NCI-H1930 (cell line): ENCODE measurements around the gene MYL1.

Source experiments
- DNase-seq, 2 experiments: peaks; one replicate each; lab custom pipeline; 2025; lab: John Stamatoyannopoulos, UW

Gene MYL1

DNA sequence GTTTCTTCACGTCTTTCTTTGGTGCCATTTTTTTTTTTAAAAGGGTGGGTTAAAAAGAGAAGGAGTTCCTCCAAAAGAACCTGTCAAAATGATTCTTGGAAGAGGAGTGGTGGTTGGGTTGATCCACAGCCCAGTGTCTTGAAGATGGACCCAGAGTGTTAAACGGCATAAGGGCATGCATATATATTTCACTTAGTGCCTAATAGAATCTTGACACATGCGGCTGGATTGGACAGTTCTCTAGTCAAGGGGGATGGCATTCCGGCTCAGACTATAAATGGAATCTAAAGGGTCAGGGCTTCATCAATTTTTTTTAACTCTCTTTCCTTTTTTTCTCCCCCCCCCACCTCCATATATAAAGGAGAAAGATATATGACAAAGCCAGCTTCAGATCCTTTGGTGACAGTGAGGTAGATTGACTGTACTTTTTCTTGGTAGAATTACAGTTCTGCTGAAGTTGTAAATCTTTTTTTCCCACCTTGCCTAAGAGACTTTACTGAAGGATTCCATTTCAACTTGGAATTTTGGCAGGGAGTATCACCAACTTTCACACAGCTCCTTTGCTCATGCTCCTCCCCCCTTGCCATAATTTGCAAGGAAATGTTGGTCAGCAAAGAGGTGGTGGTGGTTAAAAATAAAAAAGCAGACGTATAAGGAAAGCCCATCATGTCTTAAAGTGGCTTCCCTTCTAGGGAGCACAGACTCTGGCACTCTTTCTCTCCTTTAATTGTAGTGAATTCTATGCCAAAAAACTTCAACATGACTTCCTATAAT is at the start of gene MYL1:
TSS of gene MYL1 (minus strand) at position 160 of the 774 bp plus-strand sequence. CDS start at position 28, 132 bp downstream.
- no peak for DNase-seq

DNA sequence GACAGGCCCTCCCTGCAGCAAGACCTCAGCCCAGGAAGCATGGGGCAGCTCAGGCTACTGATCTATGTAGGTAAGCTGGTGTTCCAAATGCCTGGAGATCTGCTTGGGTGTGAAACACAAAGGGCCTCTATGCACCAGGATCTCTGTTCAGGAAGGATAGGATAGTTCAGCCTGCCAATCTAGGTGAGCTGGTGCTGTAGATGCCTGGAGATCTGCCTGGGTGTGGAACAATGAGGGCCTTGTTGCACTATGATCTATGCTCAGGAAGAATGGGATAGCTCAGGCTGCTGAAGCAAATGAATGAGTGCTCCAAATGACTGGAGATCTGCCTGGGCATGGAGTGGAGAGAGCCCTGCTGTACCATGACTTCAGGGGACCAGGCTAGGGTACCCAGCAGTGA is 48.9 kb upstream of the MYL1 start:
- DNase-seq, result no peak

GRCh38 chr2:210363261-210363660 is 48.3 kb upstream of the MYL1 start:
- DNase-seq, result no peak

GRCh38 chr2:210360412-210360811 is 45.4 kb upstream of the MYL1 start:
- DNase-seq, result no peak

- no peak for DNase-seq
Measured at GRCh38 chr2:210356944-210357343, 42.0 kb upstream of the MYL1 start.

DNA sequence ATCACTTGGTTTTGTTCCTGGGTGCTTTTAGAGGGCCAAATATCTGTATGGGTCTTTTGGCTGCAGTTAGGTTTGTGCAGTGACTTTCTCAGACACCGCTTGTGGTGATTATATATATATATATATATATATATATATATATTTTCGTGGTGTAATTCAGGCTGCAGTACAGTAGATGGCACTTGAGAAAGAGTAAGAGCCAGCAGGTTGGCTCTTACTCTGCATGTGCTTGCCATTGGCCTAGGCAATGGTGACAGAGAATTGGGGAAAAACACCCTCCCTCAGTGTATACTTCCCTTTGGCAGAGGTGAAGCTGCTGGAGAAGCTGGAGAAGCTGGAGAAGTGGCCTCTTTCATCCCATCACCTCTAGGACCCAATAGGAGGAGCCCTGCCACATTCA is 22.2 kb upstream of the MYL1 start:
- DNase-seq, result no peak

DNA sequence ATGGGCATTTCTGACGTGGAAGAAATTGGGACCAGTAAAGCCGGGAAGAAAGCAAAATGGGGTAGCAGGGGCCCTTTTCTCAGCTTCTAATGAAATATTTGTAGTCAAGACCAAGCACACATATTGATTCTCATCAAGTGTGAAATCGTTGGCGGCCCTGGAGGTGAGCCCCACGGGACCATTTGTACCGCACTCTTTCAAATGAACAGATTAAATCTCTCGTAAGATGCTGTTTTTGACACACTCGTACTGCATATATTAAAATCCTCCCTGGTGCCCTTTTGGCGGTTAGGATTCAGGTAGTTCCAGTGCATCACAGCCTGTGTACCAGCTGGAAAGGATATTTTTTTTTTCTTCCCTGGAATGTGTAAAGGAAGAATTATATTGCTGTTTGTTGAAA is 9.9 kb upstream of the MYL1 start:
- DNase-seq, result no peak

DNA sequence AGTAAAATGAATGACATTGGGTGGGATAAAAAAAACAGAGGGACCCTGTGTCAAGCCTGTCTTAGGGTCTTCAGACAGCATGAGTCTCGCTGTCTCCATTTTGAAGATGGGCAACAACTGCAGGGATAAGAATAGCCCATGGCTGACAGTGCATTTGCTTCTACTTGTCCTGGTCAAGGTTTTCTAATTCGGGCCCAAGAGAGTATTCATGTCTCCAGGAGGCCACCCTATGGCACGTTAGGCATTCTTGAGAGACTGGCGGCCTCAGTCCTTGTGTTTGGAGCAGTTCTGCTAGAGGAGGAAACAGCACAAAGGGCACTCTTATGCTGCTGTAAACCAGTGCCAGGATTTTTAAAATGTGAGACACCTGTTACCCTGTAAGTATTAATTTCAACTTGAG is 9.5 kb upstream of the MYL1 start:
- DNase-seq, result no peak

- DNase-seq, result no peak
Measured at GRCh38 chr2:210323003-210323402, 8.0 kb upstream of the MYL1 start.

DNA sequence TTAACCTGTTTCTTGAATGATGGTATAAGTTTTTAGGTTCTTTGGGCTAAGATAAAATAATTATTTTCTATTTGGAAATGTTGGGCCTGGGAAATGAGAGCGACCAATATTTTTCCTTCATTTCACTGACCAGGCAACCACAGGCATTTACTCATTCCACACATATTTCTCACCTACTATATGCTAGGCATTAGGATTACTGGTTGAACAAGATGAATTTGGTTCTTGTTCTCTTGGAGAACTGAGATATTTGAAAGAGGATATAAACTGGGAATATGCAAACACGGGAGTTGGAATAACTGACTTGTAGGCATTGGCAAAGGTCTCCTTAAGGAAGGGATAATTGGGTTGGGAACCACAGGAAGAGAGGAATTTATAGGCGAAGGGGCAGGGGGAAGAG is 3.9 kb upstream of the MYL1 start:
- no peak for DNase-seq

GRCh38 chr2:210318486-210318885 is 3.5 kb upstream of the MYL1 start:
- DNase-seq, result no peak

DNA sequence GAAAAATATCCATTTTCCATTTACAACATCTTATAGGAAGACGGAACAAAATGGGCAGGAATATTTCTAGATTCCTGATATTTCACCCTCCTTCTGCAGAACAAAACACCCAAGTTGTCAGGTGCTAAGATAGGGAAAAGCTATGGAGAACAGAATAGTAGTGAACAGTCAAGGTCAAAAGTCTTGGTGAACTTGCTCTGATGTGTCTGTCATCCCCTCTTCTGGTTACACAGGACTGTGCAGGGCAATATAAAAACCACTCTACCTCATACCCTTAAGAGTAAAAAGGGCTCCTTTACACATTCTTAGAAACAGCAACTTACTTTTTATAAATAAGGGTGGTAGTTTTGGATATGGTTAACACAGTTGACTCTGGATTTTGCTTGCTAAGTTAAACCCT is 4.4 kb downstream of the MYL1 start:
- DNase-seq, result no peak

DNA sequence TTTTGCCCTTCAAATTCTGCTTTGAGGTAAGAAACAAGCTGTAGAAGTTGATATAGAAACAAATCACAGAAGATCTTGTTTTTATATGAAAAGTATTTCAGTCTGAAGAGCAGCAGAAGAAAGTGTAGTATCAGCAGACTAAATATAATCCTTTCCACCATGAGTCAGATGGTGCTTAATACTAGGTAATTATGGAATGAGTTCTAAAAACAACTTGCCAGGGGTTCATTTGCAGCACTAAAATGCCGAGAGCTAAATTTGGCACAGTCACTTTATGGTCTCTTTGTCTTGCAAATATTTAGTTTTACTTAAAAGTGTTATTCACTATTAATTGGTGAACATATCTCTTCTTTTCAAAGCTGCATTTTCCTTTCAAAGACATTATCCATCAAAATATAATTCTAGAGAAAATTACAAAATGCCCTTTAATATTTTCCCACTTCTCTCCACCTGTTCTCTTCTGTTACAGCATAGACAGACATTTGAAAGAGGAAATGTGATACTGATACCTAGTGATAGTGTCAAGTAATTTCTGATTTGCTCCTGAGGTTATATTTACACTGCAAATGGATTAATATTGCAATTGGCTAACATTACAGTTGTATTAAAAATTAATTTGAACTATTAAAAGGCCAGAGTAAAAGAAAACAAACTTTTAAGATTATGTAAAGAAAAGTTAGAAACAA is 5.3 kb downstream of the MYL1 start:
- no peak for DNase-seq

- no peak for DNase-seq
Measured at GRCh38 chr2:210303498-210303897, 11.5 kb downstream of the MYL1 start.

- DNase-seq, result no peak
Measured at GRCh38 chr2:210302326-210302725, 12.6 kb downstream of the MYL1 start.

- no peak for DNase-seq
Measured at GRCh38 chr2:210299866-210300373, 15.1 kb downstream of the MYL1 start.

DNA sequence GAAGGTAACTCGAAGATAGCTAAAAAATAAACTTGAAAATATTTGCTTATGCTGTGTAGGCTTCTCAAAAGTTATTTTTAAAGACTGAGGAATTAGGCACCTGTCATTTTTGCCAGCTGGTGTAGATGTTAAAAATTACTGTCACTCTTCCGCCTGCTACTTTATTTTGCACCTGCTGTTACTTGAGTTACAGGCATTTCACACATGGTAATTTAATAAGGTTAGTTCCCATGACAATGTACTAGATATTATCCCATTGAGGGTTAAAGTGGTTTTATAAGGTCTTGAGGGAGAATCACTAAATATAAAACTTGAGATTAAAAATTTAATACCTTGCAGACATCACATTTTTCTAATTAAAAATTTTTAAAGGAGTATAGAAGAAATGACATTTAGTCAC is 26.6 kb downstream of the MYL1 start:
- no peak for DNase-seq

- no peak for DNase-seq
Measured at GRCh38 chr2:210287301-210287700, 27.7 kb downstream of the MYL1 start.

- DNase-seq, result no peak
Measured at GRCh38 chr2:210286123-210286680, 28.8 kb downstream of the MYL1 start.

DNA sequence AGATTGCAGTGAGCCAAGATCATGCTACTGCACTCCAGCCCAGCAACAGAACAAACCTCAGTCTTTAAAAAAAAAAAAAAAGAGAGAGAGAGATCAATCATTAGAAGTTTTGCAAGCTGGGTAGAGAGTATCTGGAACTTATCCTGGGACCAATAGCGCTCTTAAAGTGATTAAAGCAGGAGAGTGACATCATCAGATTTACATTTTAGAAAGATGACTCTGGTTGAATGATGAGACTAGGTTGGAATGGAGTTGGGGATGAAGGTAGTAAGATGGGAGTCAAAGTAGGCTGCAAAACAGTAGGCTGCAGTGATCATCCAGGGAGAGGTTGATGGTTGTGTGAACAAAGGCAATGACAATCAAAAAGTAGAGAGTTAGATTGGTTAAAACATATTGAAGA is 37.8 kb downstream of the MYL1 start:
- DNase-seq, result no peak

DNA sequence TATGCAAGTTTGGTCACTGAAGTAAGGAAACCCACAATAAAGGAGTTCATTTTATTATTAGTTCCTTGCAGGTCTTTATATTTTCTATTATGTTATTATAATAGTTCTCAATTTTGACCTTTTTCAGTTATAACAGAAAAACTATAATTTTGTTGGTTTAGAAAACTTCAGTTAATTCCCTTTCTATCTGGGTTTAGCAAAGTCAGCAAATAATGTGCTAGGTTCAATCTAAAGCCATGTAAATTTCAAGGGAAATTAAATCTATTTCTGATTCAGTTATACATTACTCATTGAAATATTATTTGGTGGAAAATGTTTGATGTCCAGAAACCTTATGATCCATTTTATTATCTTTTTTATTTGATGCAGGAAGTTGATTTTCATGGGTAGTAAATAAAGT is 43.7 kb downstream of the MYL1 start:
- DNase-seq, result no peak

DNA sequence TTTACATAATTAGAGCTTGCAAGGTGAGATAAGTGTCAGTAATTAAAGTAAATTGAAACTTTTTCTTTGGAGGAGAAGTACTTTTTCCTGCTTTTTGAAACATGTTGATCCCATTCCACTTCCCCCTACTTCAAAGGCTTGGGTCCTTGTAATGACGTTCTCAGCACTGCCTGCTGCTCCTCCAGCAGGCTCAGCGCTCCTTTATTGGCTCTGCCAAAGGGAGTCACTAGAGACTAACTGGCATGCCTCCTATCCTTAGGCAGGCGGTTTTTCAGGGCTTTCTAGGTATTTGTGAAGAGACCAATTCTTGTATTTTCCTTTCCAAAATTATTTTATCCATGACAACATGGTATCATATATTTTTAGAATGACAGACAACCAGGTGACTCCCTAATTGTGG is 45.8 kb downstream of the MYL1 start:
- DNase-seq, result no peak

DNA sequence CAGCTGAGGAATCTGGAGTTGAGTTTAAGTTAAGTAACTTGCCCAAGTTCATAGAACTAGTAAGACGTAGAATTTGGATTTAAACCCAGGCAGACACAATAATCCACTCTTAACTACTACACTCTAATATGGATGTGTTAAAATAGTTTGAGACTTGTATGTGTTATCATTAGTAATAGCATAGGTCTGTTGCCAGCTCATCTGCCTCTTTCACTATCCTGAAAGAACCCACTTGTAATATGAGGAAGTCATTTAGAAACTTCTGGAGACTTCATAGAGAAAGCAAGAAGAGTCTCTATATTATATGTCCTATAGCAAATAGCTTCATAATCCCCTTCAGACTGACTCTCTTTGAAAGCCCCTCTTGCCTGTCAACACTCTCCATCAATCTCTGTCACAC is 46.7 kb downstream of the MYL1 start:
- DNase-seq, result no peak
